Ascending aorta (tissue), 2 donors: ENCODE data around the gene METTL26. TPM values are rescaled to one million over a fixed set of nuclear protein-coding genes. Genes with fewer than 3 reads are reported as not detected.

Experiments used
- DNase-seq, 2 donors: peaks; one replicate each; pipeline ENCODE4 v3.0.0-alpha.2; 2019; ENCODE audit warnings: low spot score in 2 of 2
- H3K27ac ChIP-seq, 2 donors: fragments of 200-600 bp; sonication (generic); one replicate each; pipeline ENCODE4 v1.5.1; 2016 to 2017; ENCODE audit warnings: mild to moderate bottlenecking in 1 of 2
- H3K27me3 ChIP-seq: fragments of 200-600 bp; sonication (generic); one replicate; pipeline ENCODE4 v1.5.1; 2017
- H3K36me3 ChIP-seq, 2 donors: fragments of 200-600 bp; sonication (generic); one replicate each; pipeline ENCODE4 v1.5.1; 2016
- H3K4me1 ChIP-seq, 2 donors: fragments of 200-600 bp; sonication (generic); one replicate each; pipeline ENCODE4 v1.5.1; 2016 to 2017; ENCODE audit warnings: mild to moderate bottlenecking in 1 of 2
- H3K4me3 ChIP-seq, 2 donors: fragments of 200-600 bp; sonication (generic); one replicate each; pipeline ENCODE4 v1.5.1; 2016 to 2017; ENCODE audit warnings: mild to moderate bottlenecking in 1 of 2
- H3K9me3 ChIP-seq, 2 donors: fragments of 200-600 bp; sonication (generic); one replicate each; pipeline ENCODE4 v1.5.1; 2016
- intact Hi-C: fragments of 100-400 bp; cut with DNase I; formaldehyde crosslinking; loops from one replicate; pipeline ENCODE4 v1.15.1; 2023
- total RNA-seq: library from RNA; depleted of rRNA; stranded (reverse); fragments of >200 nt; gene quantifications from one replicate; pipeline ENCODE4 v1.1.0, GENCODE V29; 2016
- TF ChIP-seq, protein P1 (sequence below), 3 experiments: fragments of 200-600 bp in 2 of 3; fragments of 450-650 bp in 1 of 3; sonication (generic) in 2 of 3; IDR thresholded peaks; one replicate each; pipeline ENCODE4 v1.5.1; 2016 to 2019; ENCODE audit warnings: antibody characterized with exemption in 3 of 3, mild to moderate bottlenecking in 1 of 3, moderate library complexity in 1 of 3

The METTL26 gene
- total RNA-seq, 1 donor from 2014 or later, result 523 TPM

DNA sequence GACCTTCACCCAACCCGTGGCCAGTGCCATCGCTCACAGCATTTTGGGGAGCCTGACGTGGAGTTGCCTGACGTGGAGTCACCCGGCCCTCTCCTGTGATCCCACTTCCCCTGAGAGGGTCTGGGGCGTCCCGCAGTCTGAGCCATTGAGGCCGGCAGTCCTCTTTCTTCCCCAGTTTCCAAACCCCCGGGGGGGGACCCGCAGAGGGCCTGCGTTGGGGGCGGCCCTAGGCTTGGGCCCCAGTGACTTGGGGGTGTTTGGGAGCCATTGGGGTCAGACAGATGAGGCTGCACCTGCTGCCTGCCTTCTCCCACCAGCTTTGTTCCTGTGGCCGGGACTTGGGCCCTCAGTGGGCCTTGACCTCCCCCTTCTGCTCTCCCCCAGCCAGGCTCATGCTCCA lies 33.6 kb upstream of the METTL26 start:
- no peak for DNase-seq
- H3K27ac ChIP-seq, result no peak overlapping the region
- no peaks in the 10 kb centered on the region for H3K9me3 ChIP-seq
- peaks cover 45% of the 10 kb centered on the region in 2 donors for H3K36me3 ChIP-seq
- H3K4me1 ChIP-seq, result peaks cover 0 to 14% of the 10 kb centered on the region in 2 donors
- TF ChIP-seq, protein P1, sequence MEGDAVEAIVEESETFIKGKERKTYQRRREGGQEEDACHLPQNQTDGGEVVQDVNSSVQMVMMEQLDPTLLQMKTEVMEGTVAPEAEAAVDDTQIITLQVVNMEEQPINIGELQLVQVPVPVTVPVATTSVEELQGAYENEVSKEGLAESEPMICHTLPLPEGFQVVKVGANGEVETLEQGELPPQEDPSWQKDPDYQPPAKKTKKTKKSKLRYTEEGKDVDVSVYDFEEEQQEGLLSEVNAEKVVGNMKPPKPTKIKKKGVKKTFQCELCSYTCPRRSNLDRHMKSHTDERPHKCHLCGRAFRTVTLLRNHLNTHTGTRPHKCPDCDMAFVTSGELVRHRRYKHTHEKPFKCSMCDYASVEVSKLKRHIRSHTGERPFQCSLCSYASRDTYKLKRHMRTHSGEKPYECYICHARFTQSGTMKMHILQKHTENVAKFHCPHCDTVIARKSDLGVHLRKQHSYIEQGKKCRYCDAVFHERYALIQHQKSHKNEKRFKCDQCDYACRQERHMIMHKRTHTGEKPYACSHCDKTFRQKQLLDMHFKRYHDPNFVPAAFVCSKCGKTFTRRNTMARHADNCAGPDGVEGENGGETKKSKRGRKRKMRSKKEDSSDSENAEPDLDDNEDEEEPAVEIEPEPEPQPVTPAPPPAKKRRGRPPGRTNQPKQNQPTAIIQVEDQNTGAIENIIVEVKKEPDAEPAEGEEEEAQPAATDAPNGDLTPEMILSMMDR (IDR thresholded peaks at IDR 0.05), result no peak
- intact Hi-C loops, result loop anchor here (10.0 kb wide), 1 partner anchor 275 kb away; the partner anchor contains the start of gene NME4
- H3K4me3 ChIP-seq, result peak overlapping the region in 1 of 2 donors; percentile 98
- no peaks in the 10 kb centered on the region for H3K27me3 ChIP-seq

DNA sequence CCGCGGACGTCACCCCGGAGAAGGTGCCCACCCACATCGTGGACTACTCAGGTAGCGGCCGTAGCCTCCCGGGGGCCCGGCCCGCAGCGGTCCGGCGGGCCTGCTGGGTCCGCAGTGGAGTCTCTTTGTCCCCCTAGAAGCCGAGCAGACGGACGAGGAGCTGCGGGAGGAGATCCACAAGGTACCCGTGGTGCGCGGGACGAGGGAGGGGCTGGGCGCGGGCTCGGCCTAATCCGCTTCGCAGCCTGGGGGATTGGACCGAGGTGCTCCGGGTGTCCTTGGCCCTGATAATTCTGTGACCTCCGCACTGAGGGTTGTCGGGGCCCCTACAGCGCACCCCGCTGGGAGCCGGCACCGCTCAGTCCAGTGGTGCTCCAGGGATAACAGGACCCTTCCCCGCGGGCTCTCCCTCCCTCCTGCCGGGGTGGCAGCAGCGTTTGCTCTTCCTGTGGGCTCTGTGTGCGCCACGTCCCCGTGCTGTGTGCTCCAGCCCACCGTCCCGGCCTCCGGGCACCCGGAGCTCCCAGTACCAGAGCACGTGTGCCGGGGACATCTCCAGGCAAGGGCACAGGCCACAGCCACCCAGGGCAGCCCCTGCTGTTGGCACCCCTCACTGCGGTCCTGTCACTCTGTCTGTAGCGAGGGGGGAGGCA lies 32.5 kb upstream of the METTL26 start:
- H3K36me3 ChIP-seq, result peaks cover 43% of the 10 kb centered on the region in 2 donors

DNA sequence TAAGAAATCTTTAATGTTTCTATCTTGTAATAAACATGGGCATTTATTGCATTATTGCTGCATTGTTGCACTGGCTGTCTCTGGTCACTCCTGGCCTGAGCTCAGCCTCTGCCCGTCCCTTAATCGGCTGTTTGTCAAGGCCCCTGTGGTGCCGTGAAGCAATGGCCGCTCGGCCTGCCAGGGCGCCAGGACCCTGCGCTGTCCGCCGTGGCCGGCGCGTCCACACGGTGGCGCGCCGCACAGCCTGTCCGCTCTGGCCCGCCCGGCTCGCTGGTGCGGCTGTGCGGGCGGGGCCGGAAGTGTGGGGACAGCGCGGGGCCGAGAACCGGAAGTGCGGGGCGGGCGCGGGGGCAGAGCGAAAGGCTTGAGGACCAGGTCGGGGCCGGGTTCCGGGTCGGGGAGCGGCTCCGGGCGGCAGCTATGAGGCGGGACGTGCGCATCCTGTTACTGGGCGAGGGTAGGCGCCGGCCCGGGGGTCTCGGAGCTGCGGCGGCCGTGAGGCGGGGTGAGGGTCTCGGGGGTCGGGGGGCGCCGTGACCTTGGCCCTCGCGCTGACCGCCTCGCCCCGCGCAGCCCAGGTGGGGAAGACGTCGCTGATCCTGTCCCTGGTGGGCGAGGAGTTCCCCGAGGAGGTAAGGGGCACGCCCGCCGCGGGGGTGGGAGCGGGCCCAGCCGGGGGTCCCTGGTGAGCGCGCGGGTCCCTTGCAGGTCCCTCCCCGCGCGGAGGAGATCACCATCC lies 31.8 kb upstream of the METTL26 start, which contains the start of gene RHOT2:
RHOT2 (plus strand) TSS at position 353 of the 739 bp plus-strand sequence; CDS start at position 421, 68 bp downstream.
- TF ChIP-seq, protein P1 (IDR thresholded peaks at IDR 0.05), result peak; percentile 50 to 95 (median 70)
- Histone ChIP-seq H3K4me1 (peaks cover 0 to 14% of the 10 kb centered on the region in 2 donors), H3K36me3 (peaks cover 36% of the 10 kb centered on the region in 2 donors), H3K4me3 (peak within 1 kb of the TSS; percentile 86 to 98), H3K9me3 (no peaks in the 10 kb centered on the region), H3K27me3 (no peaks in the 10 kb centered on the region), H3K27ac (peak within 1 kb of the TSS; percentile 85 to 88)
- intact Hi-C loops, result loop anchor here (10.0 kb wide), 1 partner anchor 273 kb away; the partner anchor contains the start of gene NME4
- DNase-seq, result peak; percentile 76 to 97

More for the DNA sequence above, 32.5 kb upstream of the METTL26 start:
- intact Hi-C loops, result loop anchor here (10.0 kb wide), 1 partner anchor 274 kb away; the partner anchor contains the start of gene NME4
- Histone ChIP-seq H3K4me1 (peaks cover 0 to 14% of the 10 kb centered on the region in 2 donors), H3K9me3 (no peaks in the 10 kb centered on the region), H3K27me3 (no peaks in the 10 kb centered on the region), H3K4me3 (peak overlapping the region; percentile 86 to 98), H3K27ac (peak overlapping the region; percentile 85 to 88)
- DNase-seq, result no peak
- TF ChIP-seq, protein P1 (IDR thresholded peaks at IDR 0.05), result no peak

DNA sequence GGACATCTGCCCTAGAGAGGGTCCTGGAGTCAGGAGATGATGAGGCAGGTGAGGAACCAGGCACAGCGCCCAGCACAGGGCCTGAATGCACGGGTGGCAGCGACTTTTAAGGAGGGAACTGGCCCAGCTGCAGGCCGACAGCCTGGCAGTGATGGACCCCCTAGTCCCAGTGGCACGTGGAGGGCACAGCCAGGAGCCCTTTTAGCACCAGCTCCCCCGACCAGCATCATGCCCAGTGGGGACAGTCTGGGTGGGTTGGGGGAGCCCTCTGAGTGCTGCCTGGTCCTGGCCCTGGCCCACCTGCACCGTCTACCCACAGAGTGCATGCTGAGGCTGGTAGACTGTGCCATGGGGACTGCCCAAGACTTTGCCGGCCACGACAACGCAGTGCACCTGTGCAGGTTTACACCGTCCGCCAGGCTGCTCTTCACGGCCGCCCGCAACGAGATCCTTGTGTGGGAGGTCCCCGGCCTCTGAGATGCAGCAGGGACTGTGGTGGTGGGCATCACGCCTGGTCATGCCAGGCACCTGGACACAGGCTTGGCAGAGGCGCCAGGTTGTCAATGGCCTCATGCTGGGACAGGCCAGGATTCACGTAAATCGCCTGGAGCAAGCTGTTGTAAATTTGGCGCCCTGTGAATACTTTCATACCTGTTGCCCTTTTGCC lies 31.1 kb upstream of the METTL26 start:
- no peak for DNase-seq
- no peaks in the 10 kb centered on the region for H3K27me3 ChIP-seq
- H3K27ac ChIP-seq, result peak overlapping the region; percentile 28 to 88
- peaks cover 29% of the 10 kb centered on the region in 2 donors for H3K36me3 ChIP-seq
- no peaks in the 10 kb centered on the region for H3K9me3 ChIP-seq
- peak overlapping the region; percentile 86 to 98 for H3K4me3 ChIP-seq
- H3K4me1 ChIP-seq, result peaks cover 0 to 14% of the 10 kb centered on the region in 2 donors
- intact Hi-C loops, result loop anchor here (10.0 kb wide), 1 partner anchor 272 kb away; the partner anchor contains the start of gene NME4
- TF ChIP-seq, protein P1 (IDR thresholded peaks at IDR 0.05), result no peak

DNA sequence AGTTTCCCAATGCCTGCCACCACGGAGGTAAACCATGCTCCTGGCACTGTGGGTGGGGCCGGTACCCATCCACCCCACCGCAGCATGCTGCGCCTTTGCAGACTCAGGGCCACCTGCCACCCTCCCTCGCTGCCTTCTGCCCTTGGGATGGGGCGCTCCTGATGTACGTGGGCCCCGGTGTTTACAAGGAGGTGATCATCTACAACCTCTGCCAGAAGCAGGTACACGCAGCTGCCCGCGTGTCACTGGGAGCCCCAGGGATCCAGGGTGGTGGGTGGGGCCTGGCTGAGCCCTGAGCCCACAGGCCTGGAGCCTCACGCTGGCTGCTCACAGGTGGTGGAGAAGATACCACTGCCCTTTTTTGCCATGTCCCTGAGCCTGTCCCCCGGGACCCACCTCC lies 30.5 kb upstream of the METTL26 start:
- Histone ChIP-seq H3K36me3 (peaks cover 22% of the 10 kb centered on the region in 2 donors), H3K27ac (no peak overlapping the region), H3K9me3 (no peaks in the 10 kb centered on the region)

More for the DNA sequence above, 30.5 kb upstream of the METTL26 start:
- no peak for DNase-seq
- intact Hi-C loops, result loop anchor here (10.0 kb wide), 1 partner anchor 272 kb away; the partner anchor contains the start of gene NME4
- no peak overlapping the region for H3K4me3 ChIP-seq
- H3K4me1 ChIP-seq, result peaks cover 0 to 14% of the 10 kb centered on the region in 2 donors
- TF ChIP-seq, protein P1 (IDR thresholded peaks at IDR 0.05), result no peak
- no peaks in the 10 kb centered on the region for H3K27me3 ChIP-seq
